ENCODE results near the gene LDB2.
"Not testable (repeated sequence)": the region's sequence is repeated elsewhere in the genome, so short reads cannot be mapped to it uniquely, and the experiment has no call there.

Gene LDB2

DNA sequence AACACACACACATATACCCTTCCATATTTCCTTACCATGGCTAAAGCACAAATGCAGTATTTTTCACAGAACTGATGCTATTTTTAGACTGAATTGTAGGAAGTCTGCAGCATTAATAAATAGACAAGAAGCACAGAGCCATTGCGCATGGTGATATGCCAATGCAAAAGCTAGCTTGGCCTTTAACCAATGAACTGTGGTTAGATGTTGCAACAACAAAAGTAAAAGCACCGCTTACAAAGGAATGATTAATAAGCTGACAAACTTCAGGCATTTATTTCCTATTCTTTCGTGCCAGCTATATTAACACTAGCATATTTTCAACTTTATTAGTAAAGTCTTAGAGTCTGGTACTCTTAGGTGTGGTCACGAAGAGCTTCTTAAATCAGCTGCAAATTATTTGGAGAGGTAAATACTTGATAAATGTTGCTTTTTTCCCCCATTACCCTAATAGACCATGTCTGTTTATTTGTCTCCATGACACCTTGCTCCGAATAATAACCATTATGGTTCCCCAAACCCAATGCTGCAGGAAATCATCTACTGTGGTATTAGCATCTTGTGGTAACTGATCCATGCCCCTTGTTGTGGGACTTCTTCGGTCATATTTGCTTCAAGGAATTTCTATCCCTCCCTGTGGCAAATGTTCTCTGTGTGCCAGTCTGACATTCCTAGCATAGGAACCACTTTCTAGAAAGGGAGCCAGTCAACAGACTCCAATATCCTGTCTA is 366.0 kb downstream of the LDB2 start:
- no peak for TF ChIP-seq MAX (IDR thresholded peaks at IDR 0.05; ENCODE audit: low read depth, low read length)
- TF ChIP-seq MYC (IDR thresholded peaks at IDR 0.05; ENCODE audit: low read depth, low read length): no peak
- TF ChIP-seq POLR2A (IDR thresholded peaks at IDR 0.05; ENCODE audit: extremely low read depth, insufficient read length): no peak
- TF ChIP-seq CTCF (IDR thresholded peaks at IDR 0.05; ENCODE audit: low read depth, low read length): no peak
- no peak overlapping the region for H3K4me3 ChIP-seq (ENCODE audit: low read depth, low read length)
- peak; percentile 13 for DNase-seq (ENCODE audit: low read depth)

DNA sequence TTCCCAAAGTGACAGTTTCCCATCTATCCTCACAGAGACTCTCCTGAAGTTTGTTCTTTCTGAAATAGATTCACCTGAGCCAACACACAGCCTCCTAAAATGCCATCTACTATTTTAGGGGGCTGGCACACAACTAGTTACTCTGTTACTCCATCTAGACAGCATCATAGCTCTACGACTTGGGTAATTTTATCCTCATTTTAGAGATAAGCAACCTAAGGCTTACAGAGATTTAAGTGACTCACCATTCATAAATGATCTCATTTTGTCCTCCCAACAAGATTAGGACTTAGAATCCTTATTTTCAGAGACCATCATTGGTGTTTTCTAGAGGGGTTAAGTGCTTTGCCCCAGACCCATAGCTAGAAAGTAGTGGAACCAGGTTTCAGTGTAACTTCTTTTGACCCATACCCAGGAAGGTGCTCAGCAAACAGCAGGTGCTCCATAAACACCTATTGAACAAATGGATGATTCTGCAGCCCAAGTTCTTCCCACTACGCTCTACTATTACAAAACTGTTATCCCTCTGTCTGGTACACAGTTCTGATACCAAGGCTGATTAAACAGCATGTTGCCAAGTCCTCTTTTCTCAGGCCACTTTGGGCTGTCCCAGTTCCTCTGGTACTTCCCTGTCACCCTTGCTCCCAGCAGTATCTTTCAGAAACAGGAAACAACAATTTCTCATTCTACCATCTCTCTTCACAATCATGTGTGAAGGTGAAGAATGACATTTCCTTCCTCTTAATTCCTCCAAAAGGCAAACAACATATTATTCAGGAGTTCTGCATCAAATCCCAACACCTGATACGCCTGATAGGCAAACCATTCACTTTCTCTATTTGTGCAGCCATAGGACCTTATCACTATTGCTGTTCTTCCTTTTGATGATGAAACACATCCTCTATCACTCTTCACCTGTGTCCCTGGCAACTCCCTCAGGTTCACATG is 367.5 kb downstream of the LDB2 start:
- H3K4me3 ChIP-seq (ENCODE audit: low read depth, low read length): no peak overlapping the region
- TF ChIP-seq CTCF (IDR thresholded peaks at IDR 0.05; ENCODE audit: low read depth, low read length) (no peak), POLR2A (IDR thresholded peaks at IDR 0.05; ENCODE audit: extremely low read depth, insufficient read length) (no peak), MYC (IDR thresholded peaks at IDR 0.05; ENCODE audit: low read depth, low read length) (no peak), MAX (IDR thresholded peaks at IDR 0.05; ENCODE audit: low read depth, low read length) (no peak)
- DNase-seq (ENCODE audit: low read depth): no peak

- DNase-seq (ENCODE audit: low read depth): no peak
- H3K4me3 ChIP-seq (ENCODE audit: low read depth, low read length): no peak overlapping the region
- TF ChIP-seq POLR2A (IDR thresholded peaks at IDR 0.05; ENCODE audit: extremely low read depth, insufficient read length) (no peak), MYC (IDR thresholded peaks at IDR 0.05; ENCODE audit: low read depth, low read length) (no peak), CTCF (IDR thresholded peaks at IDR 0.05; ENCODE audit: low read depth, low read length) (no peak), MAX (IDR thresholded peaks at IDR 0.05; ENCODE audit: low read depth, low read length) (no peak)
Observed at GRCh38 chr4:16524911-16525554, 373.4 kb downstream of the LDB2 start.

DNA sequence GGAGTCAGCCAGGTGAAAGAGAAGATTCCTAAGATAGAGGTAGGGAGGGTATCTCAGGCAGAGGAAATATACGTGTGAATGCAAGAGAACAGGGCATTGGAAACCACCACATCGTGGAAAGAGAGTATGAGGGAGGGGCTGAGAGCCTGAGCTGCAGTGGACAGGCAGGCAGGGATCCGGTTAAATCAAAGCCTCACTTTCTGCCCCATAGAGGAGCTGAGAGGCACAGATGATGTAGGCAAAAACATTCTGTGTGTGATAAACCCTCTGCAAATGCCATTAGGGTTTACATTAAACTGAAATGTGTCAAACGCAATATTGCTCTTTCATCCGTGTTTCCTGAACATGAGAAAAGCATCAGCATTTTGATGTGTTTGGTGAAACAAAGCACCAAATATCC is 374.0 kb downstream of the LDB2 start:
- DNase-seq (ENCODE audit: low read depth): no peak
- no peak for TF ChIP-seq MAX (IDR thresholded peaks at IDR 0.05; ENCODE audit: low read depth, low read length)
- TF ChIP-seq MYC (IDR thresholded peaks at IDR 0.05; ENCODE audit: low read depth, low read length): no peak
- TF ChIP-seq CTCF (IDR thresholded peaks at IDR 0.05; ENCODE audit: low read depth, low read length): no peak
- no peak for TF ChIP-seq POLR2A (IDR thresholded peaks at IDR 0.05; ENCODE audit: extremely low read depth, insufficient read length)

GRCh38 chr4:16523526-16523925 is 374.9 kb downstream of the LDB2 start:
- DNase-seq (ENCODE audit: low read depth); H3K4me3 ChIP-seq (ENCODE audit: low read depth, low read length): not testable (repeated sequence)

More for the DNA sequence above, 374.0 kb downstream of the LDB2 start:
- H3K4me3 ChIP-seq (ENCODE audit: low read depth, low read length): no peak overlapping the region
